Fibroblast of villous mesenchyme (primary cell): ENCODE data around the gene THBS2. TPM values are rescaled to one million over a fixed set of nuclear protein-coding genes. Genes with fewer than 3 reads are reported as not detected.

Experiments
- DNase-seq: peaks from one replicate; pipeline ENCODE4 v3.0.0-alpha.2; 2010; ENCODE audit warnings: low read depth
- H3K4me3 ChIP-seq: 2 replicates; pipeline ENCODE4 v1.5.1; 2011; ENCODE audit warnings: low read depth, mild to moderate bottlenecking, low read length
- total RNA-seq: library from RNA; depleted of rRNA; stranded (reverse); fragments of >200 nt; gene quantifications from 2 replicates; pipeline ENCODE4 v1.2.3, GENCODE V29; 2012
- TF ChIP-seq, protein P1 (sequence below): IDR thresholded peaks from 2 replicates; pipeline ENCODE4 v1.5.1; 2012; ENCODE audit warnings: low read depth, mild to moderate bottlenecking, low read length; ENCODE audit not compliant: insufficient read depth

THBS2 gene
- total RNA-seq, 1 donor: 374 TPM

GRCh38 chr6:169171951-169172350 lies 81.7 kb downstream of the THBS2 start:
- DNase-seq: peak; percentile 40
- TF ChIP-seq, protein P1, sequence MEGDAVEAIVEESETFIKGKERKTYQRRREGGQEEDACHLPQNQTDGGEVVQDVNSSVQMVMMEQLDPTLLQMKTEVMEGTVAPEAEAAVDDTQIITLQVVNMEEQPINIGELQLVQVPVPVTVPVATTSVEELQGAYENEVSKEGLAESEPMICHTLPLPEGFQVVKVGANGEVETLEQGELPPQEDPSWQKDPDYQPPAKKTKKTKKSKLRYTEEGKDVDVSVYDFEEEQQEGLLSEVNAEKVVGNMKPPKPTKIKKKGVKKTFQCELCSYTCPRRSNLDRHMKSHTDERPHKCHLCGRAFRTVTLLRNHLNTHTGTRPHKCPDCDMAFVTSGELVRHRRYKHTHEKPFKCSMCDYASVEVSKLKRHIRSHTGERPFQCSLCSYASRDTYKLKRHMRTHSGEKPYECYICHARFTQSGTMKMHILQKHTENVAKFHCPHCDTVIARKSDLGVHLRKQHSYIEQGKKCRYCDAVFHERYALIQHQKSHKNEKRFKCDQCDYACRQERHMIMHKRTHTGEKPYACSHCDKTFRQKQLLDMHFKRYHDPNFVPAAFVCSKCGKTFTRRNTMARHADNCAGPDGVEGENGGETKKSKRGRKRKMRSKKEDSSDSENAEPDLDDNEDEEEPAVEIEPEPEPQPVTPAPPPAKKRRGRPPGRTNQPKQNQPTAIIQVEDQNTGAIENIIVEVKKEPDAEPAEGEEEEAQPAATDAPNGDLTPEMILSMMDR: no peak
- no peak overlapping the region for H3K4me3 ChIP-seq

DNA sequence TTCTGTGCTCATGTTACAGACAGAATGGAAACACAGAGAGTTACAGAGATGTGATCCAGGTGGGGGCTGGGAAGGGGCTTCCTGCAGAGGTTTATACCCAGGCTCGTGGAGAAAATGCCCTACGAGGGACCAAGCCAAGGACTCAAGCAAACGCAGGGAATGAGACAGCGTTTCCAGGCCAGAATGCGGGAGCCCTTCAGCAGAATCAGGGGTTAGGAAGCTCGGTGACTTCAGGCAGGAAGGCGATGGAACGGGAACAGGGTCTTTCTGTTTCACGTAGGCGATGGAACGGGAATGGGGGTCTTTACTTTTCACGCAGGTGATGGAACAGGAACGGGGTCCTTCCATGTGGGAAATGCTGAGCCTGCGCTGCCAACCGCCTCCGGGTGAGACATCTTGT lies 82.6 kb downstream of the THBS2 start:
- H3K4me3 ChIP-seq: no peak overlapping the region
- no peak for DNase-seq
- TF ChIP-seq, protein P1: no peak

DNA sequence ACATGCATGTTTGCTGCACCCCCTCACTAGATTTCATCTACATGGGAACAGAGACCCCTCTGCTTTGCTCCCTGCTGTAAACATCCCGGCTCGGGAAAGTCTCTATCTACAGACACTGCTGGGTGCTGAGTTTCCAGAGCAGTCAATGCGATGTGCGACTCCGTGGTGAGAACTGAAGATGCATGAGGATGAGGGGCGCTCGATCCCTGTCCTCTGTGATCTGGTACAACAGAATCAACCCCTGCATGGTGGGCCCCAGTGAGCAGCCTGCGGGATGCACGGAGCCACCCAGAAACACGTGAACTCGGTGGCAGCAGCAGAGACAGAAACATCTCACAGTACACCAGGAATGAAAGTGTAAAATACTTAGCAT lies 83.1 kb downstream of the THBS2 start:
- DNase-seq: no peak
- TF ChIP-seq, protein P1: no peak
- no peak overlapping the region for H3K4me3 ChIP-seq

DNA sequence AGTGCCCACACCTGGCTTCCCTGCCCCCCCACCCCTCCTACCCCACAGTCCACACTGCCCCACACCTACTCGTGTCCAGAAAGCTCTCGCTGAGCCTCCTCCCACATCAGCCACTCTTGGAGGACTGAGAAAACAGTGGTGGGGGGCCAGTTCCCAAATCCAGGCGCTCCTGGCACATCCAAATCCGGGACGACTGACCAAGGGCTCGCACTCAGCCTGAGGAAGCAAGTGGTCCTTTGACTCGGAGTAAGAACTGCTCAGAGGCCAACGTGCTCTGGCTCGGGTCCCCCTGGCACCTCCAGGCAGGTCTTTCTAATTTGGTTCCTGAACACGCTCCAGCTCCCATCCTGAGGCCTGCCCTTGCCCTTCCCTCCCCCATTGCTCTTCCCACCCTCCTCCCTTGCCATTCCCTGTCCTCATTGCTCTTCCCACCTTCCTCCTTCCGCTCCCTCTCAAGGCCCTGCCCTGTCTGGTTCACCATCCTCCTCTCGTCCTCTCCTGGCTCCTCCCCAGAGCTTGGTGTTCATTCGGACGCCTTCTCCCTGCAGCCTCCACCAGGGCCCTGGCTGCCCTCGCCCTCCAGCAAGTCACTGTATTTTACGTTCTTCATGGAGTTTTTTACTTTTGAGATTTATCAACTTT lies 83.6 kb downstream of the THBS2 start:
- no peak for DNase-seq
- H3K4me3 ChIP-seq: no peak overlapping the region
- TF ChIP-seq, protein P1: no peak

- no peak overlapping the region for H3K4me3 ChIP-seq
- TF ChIP-seq, protein P1: no peak
- DNase-seq: no peak
Observed at GRCh38 chr6:169169375-169169774, 84.3 kb downstream of the THBS2 start.

DNA sequence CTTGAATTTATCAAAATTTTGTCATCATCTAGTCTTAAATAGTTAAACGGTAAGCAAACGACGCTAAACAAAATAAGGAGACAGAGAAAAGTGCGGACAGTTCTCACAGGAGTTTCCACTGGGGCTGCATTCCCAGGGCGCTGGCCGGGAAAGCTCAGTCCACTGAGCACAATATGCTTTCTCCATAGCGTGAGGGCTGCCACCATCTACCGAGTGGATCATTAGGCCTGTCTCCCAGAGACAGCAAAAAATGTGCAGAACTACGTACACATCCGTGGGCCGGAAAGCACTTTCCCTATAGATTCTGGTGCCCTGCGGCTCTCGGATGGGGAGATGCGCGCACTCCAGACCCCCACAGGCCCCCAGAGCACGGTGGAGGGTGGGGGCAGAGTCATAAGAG lies 84.9 kb downstream of the THBS2 start:
- H3K4me3 ChIP-seq: no peak overlapping the region
- DNase-seq: no peak
- TF ChIP-seq, protein P1: no peak

GRCh38 chr6:169168302-169168630 lies 85.4 kb downstream of the THBS2 start:
- TF ChIP-seq, protein P1: no peak
- no peak for DNase-seq
- no peak overlapping the region for H3K4me3 ChIP-seq
